ENCODE data around the gene MYMX.

Gene MYMX

DNA sequence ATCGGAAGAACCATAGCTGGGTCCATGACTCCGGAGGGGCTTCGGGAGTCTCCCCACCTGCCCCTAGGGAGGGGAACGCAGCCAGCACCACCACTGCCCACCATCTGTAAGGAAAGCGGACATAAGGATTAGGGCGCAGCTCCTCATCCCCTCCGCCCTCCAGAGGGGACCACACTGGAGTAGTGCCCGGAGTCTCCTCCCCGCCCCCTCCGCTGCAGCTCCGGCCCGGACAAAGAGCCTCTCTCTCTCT lies 40.0 kb downstream of the MYMX start:
- no peak for DNase-seq (ENCODE audit: low read depth)
- H3K27me3 ChIP-seq (replicated peaks; ENCODE audit: control insufficient read depth, insufficient read depth, low read length) = no peaks in the 10 kb centered on the region
- peak overlapping the region; percentile 92 for H3K4me3 ChIP-seq (ENCODE audit: low read length)
- peaks cover 15% of the 10 kb centered on the region for H3K4me1 ChIP-seq (ENCODE audit: control insufficient read depth, insufficient read depth, low read length)
- peak overlapping the region; percentile 94 for H3K9ac ChIP-seq (ENCODE audit: low read length)
- H3K9me3 ChIP-seq (ENCODE audit: control insufficient read depth, low read length) = no peaks in the 10 kb centered on the region
- H3K36me3 ChIP-seq (ENCODE audit: control insufficient read depth, insufficient read depth, low read length, severe bottlenecking) = peaks cover 42% of the 10 kb centered on the region

DNA sequence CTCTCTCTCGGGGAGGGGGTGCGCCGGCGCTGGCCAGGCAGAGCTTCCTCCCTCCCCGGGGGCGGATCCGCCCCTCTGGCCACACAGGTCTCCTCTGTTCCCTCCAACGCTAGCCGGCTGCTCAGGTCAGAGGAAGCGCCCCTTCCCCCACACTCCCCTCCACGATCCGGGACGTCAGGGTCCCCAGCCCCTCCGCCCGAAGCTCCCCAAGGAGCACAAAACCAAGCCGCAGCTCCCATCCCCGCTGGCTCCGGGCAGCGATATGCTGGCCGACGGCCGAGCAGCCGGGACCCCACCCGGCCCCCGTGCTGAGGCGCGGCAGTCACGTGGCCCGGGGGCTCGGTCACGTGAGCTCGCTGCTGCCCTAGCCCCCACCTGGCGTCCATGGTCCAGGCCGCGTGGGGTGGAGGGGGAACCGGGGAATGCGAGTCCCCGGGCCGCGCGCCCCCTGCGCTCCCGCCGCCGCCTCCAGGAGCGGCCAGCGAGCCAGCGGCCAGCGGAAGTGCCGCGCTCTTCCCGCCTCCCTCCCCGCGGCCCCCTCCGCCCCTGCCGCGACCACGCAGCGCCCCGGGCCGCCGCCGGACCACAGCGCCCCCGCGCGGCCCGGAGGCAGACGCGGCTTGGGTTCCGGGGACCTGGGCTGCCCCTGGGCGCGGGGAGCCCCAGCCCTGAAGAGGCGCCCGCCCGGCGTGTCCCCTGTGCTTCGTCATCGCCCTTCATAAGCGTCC lies 40.5 kb downstream of the MYMX start, which contains the start of gene SLC35B2:
Gene SLC35B2, minus strand, starts transcription at position 504 of the 728 bp plus-strand sequence. Its CDS starts 118 bp downstream, at position 386.
- H3K27me3 ChIP-seq (replicated peaks; ENCODE audit: control insufficient read depth, insufficient read depth, low read length) = no peaks in the 10 kb centered on the region
- peaks cover 15% of the 10 kb centered on the region for H3K4me1 ChIP-seq (ENCODE audit: control insufficient read depth, insufficient read depth, low read length)
- peak within 1 kb of the TSS; percentile 94 for H3K9ac ChIP-seq (ENCODE audit: low read length)
- H3K36me3 ChIP-seq (ENCODE audit: control insufficient read depth, insufficient read depth, low read length, severe bottlenecking) = peaks cover 38% of the 10 kb centered on the region
- H3K4me3 ChIP-seq (ENCODE audit: low read length) = peak within 1 kb of the TSS; percentile 92
- no peaks in the 10 kb centered on the region for H3K9me3 ChIP-seq (ENCODE audit: control insufficient read depth, low read length)
- DNase-seq (ENCODE audit: low read depth) = peak; percentile 88

DNA sequence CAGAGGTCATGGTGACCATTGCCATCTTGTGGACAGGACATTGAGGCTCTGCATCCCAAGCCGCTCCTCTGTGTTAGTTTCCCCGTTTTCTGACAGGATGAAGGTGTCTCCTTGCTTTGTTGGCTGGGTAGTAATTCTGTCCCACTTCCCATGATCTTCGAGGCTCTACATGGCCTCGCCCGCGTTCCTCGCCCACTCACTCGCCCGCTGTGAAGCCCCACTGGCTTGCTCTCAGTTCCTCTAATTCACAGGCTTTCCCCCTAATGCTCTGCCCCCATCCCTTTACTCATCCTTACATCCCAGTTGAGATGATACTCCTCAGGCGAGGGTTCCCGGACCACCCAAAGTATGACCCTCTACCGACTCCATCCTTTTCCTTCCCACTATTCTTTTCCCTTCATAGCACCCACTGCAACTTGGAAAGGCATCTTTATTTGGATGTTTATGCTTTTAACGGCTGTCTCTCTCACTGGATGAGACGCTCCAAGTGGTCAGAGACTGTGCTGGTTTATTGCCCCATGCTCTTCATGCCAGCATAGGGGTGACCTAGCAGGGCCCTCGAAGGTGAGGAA lies 41.1 kb downstream of the MYMX start:
- Histone ChIP-seq H3K4me1 (ENCODE audit: control insufficient read depth, insufficient read depth, low read length) (peaks cover 16% of the 10 kb centered on the region), H3K9ac (ENCODE audit: low read length) (peak overlapping the region; percentile 94), H3K27me3 (replicated peaks; ENCODE audit: control insufficient read depth, insufficient read depth, low read length) (no peaks in the 10 kb centered on the region), H3K36me3 (ENCODE audit: control insufficient read depth, insufficient read depth, low read length, severe bottlenecking) (peaks cover 31% of the 10 kb centered on the region), H3K9me3 (ENCODE audit: control insufficient read depth, low read length) (no peaks in the 10 kb centered on the region), H3K4me3 (ENCODE audit: low read length) (peak overlapping the region; percentile 92)
- no peak for DNase-seq (ENCODE audit: low read depth)

DNA sequence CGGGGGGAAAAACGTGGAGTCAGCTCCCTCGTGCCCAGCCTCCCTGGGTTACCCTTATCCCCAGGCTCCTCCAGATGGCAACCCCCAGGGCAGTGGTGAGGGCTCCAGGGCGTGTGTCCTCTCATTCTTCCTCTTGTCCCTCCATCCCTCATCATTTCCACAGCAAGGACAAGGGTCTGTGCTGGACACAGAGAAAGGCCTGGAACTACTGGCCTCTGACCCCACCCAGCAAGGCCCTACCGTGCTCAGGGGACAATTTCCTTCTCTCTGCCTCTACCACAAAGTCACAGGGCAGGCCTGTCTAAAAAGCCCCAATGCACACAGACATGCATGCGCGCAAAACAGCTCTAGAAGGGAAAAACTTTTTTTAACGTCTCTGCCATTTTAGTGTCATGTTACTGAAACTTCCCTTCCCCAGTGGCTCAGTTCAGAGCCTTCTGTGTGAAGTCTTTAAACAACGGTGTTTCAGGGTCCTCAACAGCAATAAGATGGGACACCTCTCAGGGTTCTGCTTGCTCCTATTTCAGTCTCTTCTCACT lies 41.7 kb downstream of the MYMX start:
- Histone ChIP-seq H3K9me3 (ENCODE audit: control insufficient read depth, low read length) (no peaks in the 10 kb centered on the region), H3K9ac (ENCODE audit: low read length) (peak overlapping the region; percentile 94), H3K4me1 (ENCODE audit: control insufficient read depth, insufficient read depth, low read length) (peaks cover 21% of the 10 kb centered on the region), H3K36me3 (ENCODE audit: control insufficient read depth, insufficient read depth, low read length, severe bottlenecking) (peaks cover 26% of the 10 kb centered on the region), H3K4me3 (ENCODE audit: low read length) (no peak overlapping the region), H3K27me3 (replicated peaks; ENCODE audit: control insufficient read depth, insufficient read depth, low read length) (no peaks in the 10 kb centered on the region)
- no peak for DNase-seq (ENCODE audit: low read depth)

DNA sequence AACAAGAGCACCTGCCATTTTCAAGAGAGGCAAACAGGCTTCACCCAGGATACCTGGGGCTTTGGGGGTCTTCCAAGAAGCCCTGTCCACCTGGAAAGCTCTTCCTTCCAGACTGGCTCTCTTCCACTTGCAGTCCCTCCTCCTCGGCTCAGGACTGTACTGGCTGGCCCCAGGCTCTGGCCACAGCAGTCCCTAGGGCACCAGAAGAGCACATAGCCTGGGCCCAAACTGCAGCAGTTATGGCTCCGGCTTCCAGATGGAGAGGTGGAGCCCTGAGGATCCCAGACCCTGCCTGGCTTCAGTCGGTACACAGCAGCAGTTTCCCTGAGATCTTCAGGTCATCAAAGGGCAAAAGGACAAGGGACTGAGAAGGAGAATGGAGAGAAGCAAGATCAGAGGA lies 42.2 kb downstream of the MYMX start:
- H3K4me3 ChIP-seq (ENCODE audit: low read length) = no peak overlapping the region
- H3K9me3 ChIP-seq (ENCODE audit: control insufficient read depth, low read length) = no peaks in the 10 kb centered on the region
- no peak overlapping the region for H3K9ac ChIP-seq (ENCODE audit: low read length)
- DNase-seq (ENCODE audit: low read depth) = no peak
- H3K4me1 ChIP-seq (ENCODE audit: control insufficient read depth, insufficient read depth, low read length) = peaks cover 27% of the 10 kb centered on the region
- H3K27me3 ChIP-seq (replicated peaks; ENCODE audit: control insufficient read depth, insufficient read depth, low read length) = no peaks in the 10 kb centered on the region
- H3K36me3 ChIP-seq (ENCODE audit: control insufficient read depth, insufficient read depth, low read length, severe bottlenecking) = peaks cover 20% of the 10 kb centered on the region

DNA sequence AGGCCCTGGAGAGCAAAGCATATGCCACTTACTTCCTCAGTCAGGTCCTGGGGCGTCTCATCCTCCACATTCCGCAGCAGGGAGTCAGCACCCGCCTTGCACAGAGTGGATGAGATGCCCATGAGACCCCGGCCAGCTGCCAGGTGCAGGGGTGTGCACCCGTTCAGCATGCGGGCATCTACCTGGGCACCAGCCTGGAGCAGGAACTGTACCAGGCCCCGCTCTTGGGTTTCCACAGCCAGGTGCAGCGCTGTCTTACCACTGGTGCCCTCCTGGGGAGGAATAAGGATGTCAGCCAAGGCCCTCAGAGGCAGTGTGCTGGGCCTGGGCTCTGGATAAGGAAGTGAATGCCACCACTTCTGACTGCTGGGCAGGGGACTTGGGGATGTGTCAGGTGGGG lies 43.3 kb downstream of the MYMX start:
- H3K4me3 ChIP-seq (ENCODE audit: low read length) = no peak overlapping the region
- DNase-seq (ENCODE audit: low read depth) = no peak
- H3K36me3 ChIP-seq (ENCODE audit: control insufficient read depth, insufficient read depth, low read length, severe bottlenecking) = peaks cover 9% of the 10 kb centered on the region
- H3K9ac ChIP-seq (ENCODE audit: low read length) = no peak overlapping the region
- H3K9me3 ChIP-seq (ENCODE audit: control insufficient read depth, low read length) = no peaks in the 10 kb centered on the region
- H3K27me3 ChIP-seq (replicated peaks; ENCODE audit: control insufficient read depth, insufficient read depth, low read length) = no peaks in the 10 kb centered on the region
- H3K4me1 ChIP-seq (ENCODE audit: control insufficient read depth, insufficient read depth, low read length) = peaks cover 37% of the 10 kb centered on the region

DNA sequence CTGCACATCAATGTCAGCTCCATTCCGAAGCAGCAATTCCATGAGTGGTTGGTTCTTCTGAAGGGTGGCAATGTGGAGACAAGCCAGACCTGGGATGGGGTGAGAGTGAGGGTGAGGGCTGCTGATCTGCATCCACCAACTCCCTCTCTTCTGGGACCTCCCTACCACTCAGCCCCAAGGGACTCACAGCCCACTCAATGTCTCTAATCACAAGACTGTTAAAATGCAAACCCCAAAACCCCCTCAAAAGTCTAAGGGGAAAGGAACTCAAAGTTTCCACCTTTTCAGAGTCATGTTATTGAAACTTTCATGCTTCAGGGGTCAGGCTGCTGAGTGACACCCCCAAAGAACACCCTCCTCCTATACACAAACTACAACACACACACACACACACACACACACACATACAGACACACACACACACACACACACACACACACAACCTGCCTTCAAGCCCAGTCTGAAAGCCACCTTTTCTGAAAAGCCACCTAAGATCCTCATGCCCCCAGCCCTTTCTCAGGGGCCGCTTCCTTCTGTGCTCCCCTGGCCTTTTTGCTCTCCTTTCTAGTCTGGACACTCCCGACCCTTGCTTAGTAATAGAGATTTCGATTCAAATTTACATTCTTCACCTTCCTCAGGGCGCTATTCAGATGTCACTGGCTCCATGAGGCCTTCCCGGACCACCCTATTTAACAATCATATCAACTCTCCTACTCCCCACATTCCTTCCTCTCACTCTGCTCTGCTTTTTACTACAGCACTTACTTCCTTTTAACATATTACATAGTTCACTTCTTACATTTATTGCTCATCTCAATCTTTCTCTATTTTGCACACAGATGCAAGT lies 43.9 kb downstream of the MYMX start:
- peaks cover 37% of the 10 kb centered on the region for H3K4me1 ChIP-seq (ENCODE audit: control insufficient read depth, insufficient read depth, low read length)
- DNase-seq (ENCODE audit: low read depth) = no peak
- no peaks in the 10 kb centered on the region for H3K9me3 ChIP-seq (ENCODE audit: control insufficient read depth, low read length)
- no peak overlapping the region for H3K4me3 ChIP-seq (ENCODE audit: low read length)
- no peak overlapping the region for H3K9ac ChIP-seq (ENCODE audit: low read length)
- no peaks in the 10 kb centered on the region for H3K27me3 ChIP-seq (replicated peaks; ENCODE audit: control insufficient read depth, insufficient read depth, low read length)
- H3K36me3 ChIP-seq (ENCODE audit: control insufficient read depth, insufficient read depth, low read length, severe bottlenecking) = peaks cover 3% of the 10 kb centered on the region

DNA sequence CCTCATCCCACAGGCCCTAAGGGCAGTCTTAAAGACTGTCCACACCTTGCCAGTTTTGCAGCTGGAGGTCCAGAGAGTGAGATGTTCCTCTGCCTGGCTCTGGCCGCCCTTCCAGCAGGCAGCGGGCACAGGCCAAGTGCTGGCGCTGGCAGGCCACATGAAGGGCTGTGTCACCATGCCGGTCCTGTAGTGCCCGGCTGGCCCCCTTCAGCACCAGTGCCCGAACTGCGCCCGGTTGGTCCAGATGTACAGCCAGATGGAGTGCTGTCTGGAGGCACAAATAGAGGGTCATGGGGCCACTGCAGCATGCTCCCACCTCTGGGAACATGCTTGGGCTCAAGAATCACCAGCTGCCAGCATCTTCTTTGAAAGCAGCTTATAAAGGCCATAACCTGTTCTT lies 44.9 kb downstream of the MYMX start:
- DNase-seq (ENCODE audit: low read depth) = no peak
- H3K36me3 ChIP-seq (ENCODE audit: control insufficient read depth, insufficient read depth, low read length, severe bottlenecking) = no peaks in the 10 kb centered on the region
- H3K4me1 ChIP-seq (ENCODE audit: control insufficient read depth, insufficient read depth, low read length) = peaks cover 28% of the 10 kb centered on the region
- H3K9ac ChIP-seq (ENCODE audit: low read length) = no peak overlapping the region
- no peaks in the 10 kb centered on the region for H3K27me3 ChIP-seq (replicated peaks; ENCODE audit: control insufficient read depth, insufficient read depth, low read length)
- H3K4me3 ChIP-seq (ENCODE audit: low read length) = no peak overlapping the region
- no peaks in the 10 kb centered on the region for H3K9me3 ChIP-seq (ENCODE audit: control insufficient read depth, low read length)

DNA sequence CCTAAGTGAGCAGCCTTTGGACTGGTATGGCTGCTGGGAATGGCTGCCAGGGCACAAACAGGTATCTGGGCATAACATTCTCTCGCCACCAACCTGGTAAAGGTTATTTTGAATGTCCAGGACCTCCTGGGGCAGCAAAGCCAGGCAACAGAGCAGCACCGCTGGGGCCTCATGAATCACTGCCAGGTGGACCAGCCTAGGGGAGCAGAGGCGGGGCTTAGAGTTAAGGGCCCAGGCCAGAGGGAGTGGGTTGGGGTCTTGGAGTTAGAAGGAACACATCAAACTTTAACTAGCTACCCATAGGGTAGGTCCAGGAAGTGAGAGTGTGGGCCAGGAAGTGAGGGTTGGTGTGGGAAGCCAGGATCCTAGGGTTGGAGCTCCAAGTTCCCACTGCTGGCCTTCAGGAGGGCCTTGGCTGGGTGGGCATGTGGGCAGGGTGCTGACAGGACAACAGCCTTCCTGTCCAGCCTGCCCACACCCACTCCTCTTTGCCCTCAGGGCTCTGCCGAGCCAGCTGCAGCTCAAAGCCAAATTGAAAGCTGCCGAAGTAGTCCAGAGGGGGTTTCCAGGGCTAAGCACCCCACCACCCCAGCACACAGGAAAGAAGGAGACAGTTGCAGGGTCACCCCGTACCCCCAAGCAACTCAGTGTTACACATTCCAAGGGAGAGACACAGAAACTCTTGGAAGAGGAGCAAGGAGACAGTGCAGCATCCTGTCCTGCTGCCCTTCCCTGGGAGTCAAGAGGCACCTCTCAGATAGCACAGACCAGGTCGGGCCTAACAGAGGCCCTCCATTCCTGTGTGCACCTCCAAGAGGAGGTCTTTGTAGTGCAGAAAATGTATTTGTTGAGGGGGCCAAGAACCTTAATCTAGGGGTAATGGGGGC lies 46.0 kb downstream of the MYMX start:
- peaks cover 24% of the 10 kb centered on the region for H3K4me1 ChIP-seq (ENCODE audit: control insufficient read depth, insufficient read depth, low read length)
- no peaks in the 10 kb centered on the region for H3K27me3 ChIP-seq (replicated peaks; ENCODE audit: control insufficient read depth, insufficient read depth, low read length)
- no peak for DNase-seq (ENCODE audit: low read depth)
- no peaks in the 10 kb centered on the region for H3K9me3 ChIP-seq (ENCODE audit: control insufficient read depth, low read length)
- H3K36me3 ChIP-seq (ENCODE audit: control insufficient read depth, insufficient read depth, low read length, severe bottlenecking) = no peaks in the 10 kb centered on the region
- H3K4me3 ChIP-seq (ENCODE audit: low read length) = peak overlapping the region; percentile 84
- peak overlapping the region; percentile 87 for H3K9ac ChIP-seq (ENCODE audit: low read length)

DNA sequence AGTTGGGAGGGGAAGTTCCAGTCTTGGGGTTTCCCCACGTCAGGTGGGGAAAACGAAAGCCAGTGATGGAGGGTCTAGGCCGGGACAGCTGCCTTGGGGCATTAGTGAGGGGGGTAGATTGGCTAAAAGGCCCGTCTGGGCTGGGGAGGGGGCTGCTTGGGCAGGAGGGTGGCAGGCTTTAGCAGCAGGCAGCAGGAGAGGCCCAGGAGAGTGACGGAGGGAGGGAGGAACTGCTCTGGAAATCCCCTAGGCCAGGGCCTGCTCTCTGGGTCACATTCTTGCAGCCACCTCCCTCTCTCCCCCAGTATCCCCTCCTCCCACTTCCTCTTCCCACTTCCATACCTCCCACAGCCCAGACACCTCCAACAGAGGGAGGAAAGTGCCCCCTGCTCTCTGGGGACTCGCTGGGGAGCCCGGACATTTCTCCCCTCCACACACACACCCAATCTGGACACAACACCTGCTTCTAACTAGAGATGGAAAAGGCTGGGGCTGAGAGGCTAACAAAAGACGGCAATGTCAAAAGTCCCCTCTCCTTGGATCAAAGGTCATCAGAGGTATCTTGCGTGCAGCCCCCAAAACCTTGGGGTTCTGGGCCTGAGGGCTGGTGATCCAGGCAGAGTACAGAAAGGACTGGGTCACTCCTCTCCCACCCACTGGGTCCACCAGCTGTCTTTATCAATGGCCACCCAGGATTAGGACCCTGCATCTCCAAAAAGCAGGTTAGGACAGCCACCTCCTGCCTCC lies 46.8 kb downstream of the MYMX start:
- Histone ChIP-seq H3K4me3 (ENCODE audit: low read length) (peak overlapping the region; percentile 84), H3K9me3 (ENCODE audit: control insufficient read depth, low read length) (no peaks in the 10 kb centered on the region), H3K9ac (ENCODE audit: low read length) (peak overlapping the region; percentile 87), H3K36me3 (ENCODE audit: control insufficient read depth, insufficient read depth, low read length, severe bottlenecking) (no peaks in the 10 kb centered on the region), H3K4me1 (ENCODE audit: control insufficient read depth, insufficient read depth, low read length) (peaks cover 22% of the 10 kb centered on the region), H3K27me3 (replicated peaks; ENCODE audit: control insufficient read depth, insufficient read depth, low read length) (peaks cover 5% of the 10 kb centered on the region)
- DNase-seq (ENCODE audit: low read depth) = peak; percentile 49

Measured in adipocyte (in vitro differentiated cells).